Endodermal cell (in vitro differentiated cells): ENCODE results near the gene PRKCE. TPM values are rescaled to one million over a fixed set of nuclear protein-coding genes. Genes with fewer than 3 reads are reported as not detected.

ENCODE experiments used
- DNase-seq: peaks from one replicate; pipeline ENCODE4 v3.0.0-alpha.2; 2017
- H3K27ac ChIP-seq: 2 replicates; pipeline ENCODE4 v1.5.1; 2013; ENCODE audit warnings: mild to moderate bottlenecking, low read depth, low read length, moderate library complexity
- H3K27me3 ChIP-seq: 2 replicates; pipeline ENCODE4 v1.6.1; 2013; ENCODE audit warnings: mild to moderate bottlenecking, low read length, moderate library complexity; ENCODE audit not compliant: insufficient read depth, control insufficient read depth, poor library complexity, severe bottlenecking
- H3K36me3 ChIP-seq: 2 replicates; pipeline ENCODE4 v1.7.0; 2013; ENCODE audit warnings: mild to moderate bottlenecking, low read length, moderate library complexity; ENCODE audit not compliant: control insufficient read depth, insufficient read depth
- H3K4me1 ChIP-seq: one replicate; pipeline ENCODE4 v1.7.0; 2013; ENCODE audit warnings: low read length; ENCODE audit not compliant: control insufficient read depth, insufficient read depth
- H3K4me3 ChIP-seq: 2 replicates; pipeline ENCODE4 v1.5.1; 2013; ENCODE audit warnings: mild to moderate bottlenecking, low read length, moderate library complexity
- H3K9ac ChIP-seq: 2 replicates; pipeline ENCODE4 v1.6.1; 2013; ENCODE audit warnings: mild to moderate bottlenecking, low read length, moderate library complexity; ENCODE audit not compliant: poor library complexity, severe bottlenecking; ENCODE audit errors: extremely low read depth
- H3K9me3 ChIP-seq: 2 replicates; pipeline ENCODE4 v1.6.1; 2013; ENCODE audit warnings: mild to moderate bottlenecking, low read length, moderate library complexity; ENCODE audit not compliant: control insufficient read depth
- H3K27ac Mint-ChIP-seq: 2 replicates; pipeline ENCODE4 v1.8.0; 2020; ENCODE audit warnings: mixed read lengths
- H3K27me3 Mint-ChIP-seq: 2 replicates; pipeline ENCODE4 v1.8.0; 2021; ENCODE audit warnings: mild to moderate bottlenecking, mixed read lengths; ENCODE audit not compliant: insufficient read depth
- H3K36me3 Mint-ChIP-seq: 2 replicates; pipeline ENCODE4 v1.8.0; 2020; ENCODE audit warnings: low read depth, mixed read lengths
- H3K4me1 Mint-ChIP-seq: 2 replicates; pipeline ENCODE4 v1.8.0; 2020; ENCODE audit warnings: mixed read lengths
- H3K4me3 Mint-ChIP-seq: 2 replicates; pipeline ENCODE4 v1.8.0; 2020; ENCODE audit warnings: mild to moderate bottlenecking, moderate library complexity, mixed read lengths
- H3K9me3 Mint-ChIP-seq: 2 replicates; pipeline ENCODE4 v1.8.0; 2020; ENCODE audit warnings: mild to moderate bottlenecking, mixed read lengths
- WGBS, 2 experiments: methylation state at CpG; one replicate each; pipeline versions ENCODE4 v1.1.5 to v1.1.7; 2013; ENCODE audit warnings: missing lambda C conversion rate in 2 of 2, mixed read lengths in 1 of 2; ENCODE audit not compliant: insufficient coverage in 1 of 2, insufficient read length in 1 of 2; 5-methylcytosine and 5-hydroxymethylcytosine counted together
- total RNA-seq, 2 donors: library from RNA; stranded (reverse); fragmentation: NEBNext Ultra II Directional in 1 of 2; extraction: Animal tissue kit (Norgen Biotek cat#: 25700) in 1 of 2; gene quantifications; 2 replicates in 1 of 2; 3 replicates in 1 of 2; pipeline ENCODE4 v1.2.1, GENCODE V29; 2021
- TF ChIP-seq, protein P1 (sequence below): fragments of 200-600 bp; sonication (generic); conservative IDR thresholded peaks from 2 replicates; pipeline ENCODE4 v1.5.0; 2021; ENCODE audit warnings: antibody characterized with exemption, mild to moderate bottlenecking

Gene PRKCE
- total RNA-seq, 2 donors from 2014 or later, result 1.4 to 1.7 TPM

DNA sequence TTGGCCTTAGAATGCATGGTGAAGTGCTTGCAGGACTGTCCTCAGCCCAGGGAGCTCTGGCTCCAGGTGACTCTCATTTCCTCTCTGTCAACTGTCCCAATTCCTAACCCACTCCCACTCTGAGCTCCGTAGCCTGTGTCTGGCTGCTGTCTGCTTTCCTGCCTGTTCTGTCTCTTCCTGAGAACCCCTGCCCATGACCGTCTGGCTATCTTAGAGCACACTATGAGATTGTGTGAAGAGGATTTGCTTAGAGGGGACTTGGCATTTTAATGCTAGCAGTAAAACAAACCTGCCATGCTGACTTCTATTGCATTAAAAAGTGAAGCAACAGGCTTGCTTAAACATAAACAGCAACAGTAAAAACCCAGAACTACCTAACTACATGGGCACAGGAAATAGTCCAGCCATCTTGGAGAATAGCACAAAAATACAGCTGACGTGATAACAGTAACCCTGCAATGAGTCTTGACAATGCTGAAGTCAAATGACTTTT is 234.7 kb downstream of the PRKCE start:
- TF ChIP-seq, protein P1, sequence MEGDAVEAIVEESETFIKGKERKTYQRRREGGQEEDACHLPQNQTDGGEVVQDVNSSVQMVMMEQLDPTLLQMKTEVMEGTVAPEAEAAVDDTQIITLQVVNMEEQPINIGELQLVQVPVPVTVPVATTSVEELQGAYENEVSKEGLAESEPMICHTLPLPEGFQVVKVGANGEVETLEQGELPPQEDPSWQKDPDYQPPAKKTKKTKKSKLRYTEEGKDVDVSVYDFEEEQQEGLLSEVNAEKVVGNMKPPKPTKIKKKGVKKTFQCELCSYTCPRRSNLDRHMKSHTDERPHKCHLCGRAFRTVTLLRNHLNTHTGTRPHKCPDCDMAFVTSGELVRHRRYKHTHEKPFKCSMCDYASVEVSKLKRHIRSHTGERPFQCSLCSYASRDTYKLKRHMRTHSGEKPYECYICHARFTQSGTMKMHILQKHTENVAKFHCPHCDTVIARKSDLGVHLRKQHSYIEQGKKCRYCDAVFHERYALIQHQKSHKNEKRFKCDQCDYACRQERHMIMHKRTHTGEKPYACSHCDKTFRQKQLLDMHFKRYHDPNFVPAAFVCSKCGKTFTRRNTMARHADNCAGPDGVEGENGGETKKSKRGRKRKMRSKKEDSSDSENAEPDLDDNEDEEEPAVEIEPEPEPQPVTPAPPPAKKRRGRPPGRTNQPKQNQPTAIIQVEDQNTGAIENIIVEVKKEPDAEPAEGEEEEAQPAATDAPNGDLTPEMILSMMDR, result no peak

DNA sequence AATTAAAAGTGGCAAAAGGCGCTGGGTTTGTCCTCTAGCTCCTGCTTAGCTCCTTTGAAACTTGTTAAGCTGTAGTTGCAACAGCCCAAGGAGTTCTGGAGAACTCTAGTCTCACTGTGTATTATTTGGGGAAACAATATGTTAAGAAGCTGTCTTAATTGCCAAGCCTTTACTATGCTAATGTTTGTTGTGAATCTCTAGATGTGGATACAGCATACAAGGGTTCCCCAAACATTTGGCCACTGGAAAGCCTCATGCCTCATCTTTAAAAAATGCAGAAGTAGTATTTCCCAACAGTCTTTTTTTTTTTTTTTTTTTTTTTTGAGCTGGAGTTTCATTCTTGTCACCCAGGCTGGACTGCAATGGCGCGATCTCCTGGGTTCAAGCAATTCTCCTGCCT is 236.7 kb downstream of the PRKCE start:
- Histone ChIP-seq H3K27me3 (peaks cover 16% of the 10 kb centered on the region), H3K4me1 (peaks cover 11% of the 10 kb centered on the region), H3K27ac (no peak overlapping the region), H3K9me3 (no peaks in the 10 kb centered on the region), H3K9ac (no peak overlapping the region), H3K4me3 (no peak overlapping the region), H3K36me3 (no peaks in the 10 kb centered on the region)
- Mint-ChIP-seq H3K4me3 (no peak overlapping the region), H3K36me3 (no peaks in the 10 kb centered on the region), H3K27me3 (peaks cover 32% of the 10 kb centered on the region), H3K9me3 (no peaks in the 10 kb centered on the region), H3K4me1 (peaks cover 12% of the 10 kb centered on the region), H3K27ac (no peak overlapping the region)
- TF ChIP-seq, protein P1, result no peak
- no peak for DNase-seq
- WGBS, 2 experiments, result 94 to 100% methylated on average over 3 of the region's 3 CpGs

More for the DNA sequence above, 234.7 kb downstream of the PRKCE start:
- H3K27me3 Mint-ChIP-seq, result peaks cover 22% of the 10 kb centered on the region
- H3K4me3 Mint-ChIP-seq, result no peak overlapping the region
- H3K36me3 Mint-ChIP-seq, result no peaks in the 10 kb centered on the region
- no peak for DNase-seq
- H3K27ac ChIP-seq, result no peak overlapping the region
- WGBS, 2 experiments, result 83 to 95% methylated on average over 1 to 3 of the region's 3 CpGs
- no peaks in the 10 kb centered on the region for H3K9me3 Mint-ChIP-seq
- H3K27ac Mint-ChIP-seq, result no peak overlapping the region
- H3K4me1 Mint-ChIP-seq, result peaks cover 9% of the 10 kb centered on the region
- no peaks in the 10 kb centered on the region for H3K36me3 ChIP-seq
- peaks cover 8% of the 10 kb centered on the region for H3K27me3 ChIP-seq
- no peak overlapping the region for H3K9ac ChIP-seq
- no peak overlapping the region for H3K4me3 ChIP-seq
- H3K9me3 ChIP-seq, result no peaks in the 10 kb centered on the region
- peaks cover 11% of the 10 kb centered on the region for H3K4me1 ChIP-seq

DNA sequence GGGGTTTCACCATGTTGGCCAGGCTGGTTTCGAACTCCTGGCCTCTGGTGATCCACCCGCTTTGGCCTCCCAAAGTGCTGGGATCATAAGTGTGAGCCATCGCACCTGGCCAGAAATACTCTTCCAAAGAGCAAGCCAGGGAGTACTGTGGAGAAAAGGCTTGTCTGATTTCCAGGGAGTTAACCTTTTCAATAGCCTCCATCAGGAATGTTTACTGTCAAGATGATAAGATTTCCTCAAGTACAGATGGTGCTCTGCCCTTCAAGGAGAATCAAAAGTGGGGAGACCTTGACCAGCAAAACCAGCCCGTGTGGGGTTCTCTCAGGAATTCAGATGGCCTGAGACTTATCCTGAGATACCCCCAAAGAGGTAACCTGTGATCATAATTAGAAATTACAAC is 237.2 kb downstream of the PRKCE start:
- peaks cover 11% of the 10 kb centered on the region for H3K4me1 ChIP-seq
- no peak for DNase-seq
- 79 to 89% methylated on average over 4 of the region's 4 CpGs for WGBS, 2 experiments
- no peaks in the 10 kb centered on the region for H3K36me3 ChIP-seq
- no peaks in the 10 kb centered on the region for H3K9me3 ChIP-seq
- H3K27ac Mint-ChIP-seq, result no peak overlapping the region
- peaks cover 32% of the 10 kb centered on the region for H3K27me3 Mint-ChIP-seq
- no peak overlapping the region for H3K4me3 ChIP-seq
- TF ChIP-seq, protein P1, result no peak
- no peak overlapping the region for H3K27ac ChIP-seq
- no peaks in the 10 kb centered on the region for H3K36me3 Mint-ChIP-seq
- no peak overlapping the region for H3K4me3 Mint-ChIP-seq
- peaks cover 12% of the 10 kb centered on the region for H3K4me1 Mint-ChIP-seq
- H3K9me3 Mint-ChIP-seq, result no peaks in the 10 kb centered on the region
- peaks cover 16% of the 10 kb centered on the region for H3K27me3 ChIP-seq
- no peak overlapping the region for H3K9ac ChIP-seq
